Measurements from ENCODE around the gene MTHFD1.

DNA sequence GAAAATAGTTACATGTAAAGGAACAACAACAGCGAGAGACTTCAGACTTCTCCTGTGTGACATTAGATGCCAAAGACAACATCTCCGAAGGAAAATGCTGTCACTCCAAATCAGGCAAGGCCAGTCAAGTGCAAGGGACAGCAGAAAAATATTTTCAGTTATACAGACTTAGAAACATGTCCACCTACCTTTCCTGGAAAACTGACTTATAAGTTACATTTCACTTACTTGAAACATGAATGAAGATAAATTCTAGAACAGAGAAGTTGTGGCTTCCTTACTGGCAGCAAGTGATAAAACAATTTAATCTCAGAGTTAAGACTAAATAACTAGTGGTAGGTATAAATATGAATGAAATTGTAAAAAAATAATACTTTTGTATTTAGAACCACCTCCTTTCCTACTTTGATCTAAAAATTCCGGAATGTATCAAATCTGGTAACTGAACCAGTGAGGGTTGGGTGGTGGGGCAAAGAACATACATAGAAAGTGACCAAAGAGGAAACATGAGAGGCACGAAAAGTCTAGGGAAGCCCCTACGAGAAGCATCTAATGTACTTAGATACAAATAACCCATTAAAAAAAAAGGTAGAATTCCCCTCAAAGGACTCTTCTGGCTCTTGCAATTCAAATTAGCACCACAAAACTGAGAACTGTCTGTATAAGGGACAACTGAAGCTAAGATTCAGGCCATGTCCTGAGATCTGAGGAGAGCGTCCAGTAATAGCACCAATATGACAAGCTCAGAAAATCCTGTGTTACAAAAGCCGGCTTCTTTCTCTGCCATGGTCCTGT lies 21.2 kb downstream of the MTHFD1 start:
- TF ChIP-seq, protein P1, sequence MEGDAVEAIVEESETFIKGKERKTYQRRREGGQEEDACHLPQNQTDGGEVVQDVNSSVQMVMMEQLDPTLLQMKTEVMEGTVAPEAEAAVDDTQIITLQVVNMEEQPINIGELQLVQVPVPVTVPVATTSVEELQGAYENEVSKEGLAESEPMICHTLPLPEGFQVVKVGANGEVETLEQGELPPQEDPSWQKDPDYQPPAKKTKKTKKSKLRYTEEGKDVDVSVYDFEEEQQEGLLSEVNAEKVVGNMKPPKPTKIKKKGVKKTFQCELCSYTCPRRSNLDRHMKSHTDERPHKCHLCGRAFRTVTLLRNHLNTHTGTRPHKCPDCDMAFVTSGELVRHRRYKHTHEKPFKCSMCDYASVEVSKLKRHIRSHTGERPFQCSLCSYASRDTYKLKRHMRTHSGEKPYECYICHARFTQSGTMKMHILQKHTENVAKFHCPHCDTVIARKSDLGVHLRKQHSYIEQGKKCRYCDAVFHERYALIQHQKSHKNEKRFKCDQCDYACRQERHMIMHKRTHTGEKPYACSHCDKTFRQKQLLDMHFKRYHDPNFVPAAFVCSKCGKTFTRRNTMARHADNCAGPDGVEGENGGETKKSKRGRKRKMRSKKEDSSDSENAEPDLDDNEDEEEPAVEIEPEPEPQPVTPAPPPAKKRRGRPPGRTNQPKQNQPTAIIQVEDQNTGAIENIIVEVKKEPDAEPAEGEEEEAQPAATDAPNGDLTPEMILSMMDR (conservative IDR thresholded peaks at IDR 0.05) = no peak
- TF ChIP-seq ZFX (IDR thresholded peaks at IDR 0.05) = no peak
